Smooth muscle cell (in vitro differentiated cells): ENCODE results near the gene PICALM. TPM values are rescaled to one million over a fixed set of nuclear protein-coding genes. Genes with fewer than 3 reads are reported as not detected.

Source experiments
- DNase-seq: peaks from one replicate; lab custom pipeline; 2025; ENCODE audit not compliant: unreplicated experiment; lab: John Stamatoyannopoulos, UW
- H2AFZ ChIP-seq: fragments of 200-600 bp; sonication (generic); 2 replicates; pipeline ENCODE4 v1.6.0; 2016; ENCODE audit warnings: antibody characterized with exemption, low read depth, mild to moderate bottlenecking
- H3F3A ChIP-seq: fragments of 200-600 bp; sonication (generic); 2 replicates; pipeline ENCODE4 v1.6.0; 2017; ENCODE audit warnings: antibody characterized with exemption, low read depth
- H3K27ac ChIP-seq: fragments of 200-600 bp; sonication (generic); 2 replicates; pipeline ENCODE4 v1.5.1; 2016; ENCODE audit warnings: low read depth, mild to moderate bottlenecking
- H3K27me3 ChIP-seq: fragments of 200-600 bp; sonication (generic); 2 replicates; pipeline ENCODE4 v1.6.1; 2016; ENCODE audit warnings: low read depth, mild to moderate bottlenecking
- H3K36me3 ChIP-seq: fragments of 200-600 bp; sonication (generic); 2 replicates; pipeline ENCODE4 v1.5.1; 2016; ENCODE audit warnings: low read depth
- H3K4me1 ChIP-seq: fragments of 200-600 bp; sonication (generic); 2 replicates; pipeline ENCODE4 v1.5.1; 2016; ENCODE audit warnings: low read depth
- H3K4me2 ChIP-seq: fragments of 200-600 bp; sonication (generic); 2 replicates; pipeline ENCODE4 v1.6.0; 2016; ENCODE audit warnings: mild to moderate bottlenecking
- H3K4me3 ChIP-seq: fragments of 200-600 bp; sonication (generic); 2 replicates; pipeline ENCODE4 v1.5.1; 2016; ENCODE audit warnings: mild to moderate bottlenecking
- H3K79me2 ChIP-seq: fragments of 200-600 bp; sonication (generic); 2 replicates; pipeline ENCODE4 v1.6.0; 2016; ENCODE audit warnings: low read depth, mild to moderate bottlenecking
- H3K9ac ChIP-seq: fragments of 200-600 bp; sonication (generic); 2 replicates; pipeline ENCODE4 v1.6.0; 2016; ENCODE audit warnings: low read depth
- H3K9me3 ChIP-seq: fragments of 200-600 bp; sonication (generic); replicated peaks from 2 replicates; pipeline ENCODE4 v1.5.1; 2016; ENCODE audit warnings: low read depth
- H4K20me1 ChIP-seq: fragments of 200-600 bp; sonication (generic); 2 replicates; pipeline ENCODE4 v1.6.0; 2016; ENCODE audit warnings: low read depth
- WGBS: methylation state at CpG from one replicate; pipeline ENCODE4 v1.1.7; 2016; ENCODE audit warnings: low lambda C conversion rate; 5-methylcytosine and 5-hydroxymethylcytosine counted together
- polyA plus RNA-seq: library from polyadenylated mRNA; unstranded; fragments of >200 nt; fragmentation: Nextera tagmentation; extraction: Ambion mirVana; gene quantifications from 2 replicates; pipeline ENCODE4 v1.2.1, GENCODE V29; 2016
- total RNA-seq: library from RNA; depleted of rRNA; stranded (reverse); fragments of >200 nt; gene quantifications from 2 replicates; pipeline ENCODE4 v1.2.3, GENCODE V29; 2014
- TF ChIP-seq, protein P1 (sequence below): fragments of 200-600 bp; sonication (generic); IDR thresholded peaks from 2 replicates; pipeline ENCODE4 v1.5.1; 2017; ENCODE audit warnings: borderline replicate concordance, mild to moderate bottlenecking, antibody characterized with exemption; ENCODE audit not compliant: insufficient read depth, poor library complexity, severe bottlenecking

Gene PICALM
- total and polyA plus RNA-seq, 2 experiments from 2014 or later: 72.9 to 420 TPM

- WGBS: 97% methylated on average over 3 of the region's 3 CpGs
- Histone ChIP-seq H3K4me1 (no peaks in the 10 kb centered on the region), H3K9me3 (no peaks in the 10 kb centered on the region), H3K9ac (no peak overlapping the region), H2AFZ (no peak overlapping the region), H3K27me3 (no peaks in the 10 kb centered on the region), H3K27ac (peak overlapping the region; percentile 14), H3K4me3 (no peak overlapping the region), H3F3A (no peaks in the 10 kb centered on the region), H3K79me2 (peaks cover 37% of the 10 kb centered on the region), H3K36me3 (peaks cover 30% of the 10 kb centered on the region), H3K4me2 (no peak overlapping the region), H4K20me1 (peaks cover 94% of the 10 kb centered on the region)
- TF ChIP-seq, protein P1, sequence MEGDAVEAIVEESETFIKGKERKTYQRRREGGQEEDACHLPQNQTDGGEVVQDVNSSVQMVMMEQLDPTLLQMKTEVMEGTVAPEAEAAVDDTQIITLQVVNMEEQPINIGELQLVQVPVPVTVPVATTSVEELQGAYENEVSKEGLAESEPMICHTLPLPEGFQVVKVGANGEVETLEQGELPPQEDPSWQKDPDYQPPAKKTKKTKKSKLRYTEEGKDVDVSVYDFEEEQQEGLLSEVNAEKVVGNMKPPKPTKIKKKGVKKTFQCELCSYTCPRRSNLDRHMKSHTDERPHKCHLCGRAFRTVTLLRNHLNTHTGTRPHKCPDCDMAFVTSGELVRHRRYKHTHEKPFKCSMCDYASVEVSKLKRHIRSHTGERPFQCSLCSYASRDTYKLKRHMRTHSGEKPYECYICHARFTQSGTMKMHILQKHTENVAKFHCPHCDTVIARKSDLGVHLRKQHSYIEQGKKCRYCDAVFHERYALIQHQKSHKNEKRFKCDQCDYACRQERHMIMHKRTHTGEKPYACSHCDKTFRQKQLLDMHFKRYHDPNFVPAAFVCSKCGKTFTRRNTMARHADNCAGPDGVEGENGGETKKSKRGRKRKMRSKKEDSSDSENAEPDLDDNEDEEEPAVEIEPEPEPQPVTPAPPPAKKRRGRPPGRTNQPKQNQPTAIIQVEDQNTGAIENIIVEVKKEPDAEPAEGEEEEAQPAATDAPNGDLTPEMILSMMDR: no peak
- DNase-seq: no peak
These were observed 66.5 kb downstream of the PICALM start for GRCh38 chr11:86002431-86002830.

- Histone ChIP-seq H3K27me3 (no peaks in the 10 kb centered on the region), H3K4me3 (no peak overlapping the region), H3K4me2 (no peak overlapping the region), H3F3A (peaks cover 23% of the 10 kb centered on the region), H3K9me3 (no peaks in the 10 kb centered on the region), H4K20me1 (peaks cover 96% of the 10 kb centered on the region), H3K79me2 (peaks cover 89% of the 10 kb centered on the region), H3K4me1 (no peaks in the 10 kb centered on the region), H2AFZ (no peak overlapping the region), H3K9ac (no peak overlapping the region), H3K36me3 (peaks cover 52% of the 10 kb centered on the region), H3K27ac (peak overlapping the region; percentile 54)
- TF ChIP-seq, protein P1: no peak
- WGBS: 93% methylated on average over 2 of the region's 2 CpGs
- DNase-seq: no peak
These were observed 77.4 kb downstream of the PICALM start for GRCh38 chr11:85991508-85991907.

- Histone ChIP-seq H3K4me1 (no peaks in the 10 kb centered on the region), H3F3A (peaks cover 22% of the 10 kb centered on the region), H3K36me3 (peaks cover 43% of the 10 kb centered on the region), H3K27me3 (no peaks in the 10 kb centered on the region), H3K9me3 (no peaks in the 10 kb centered on the region), H2AFZ (no peak overlapping the region), H4K20me1 (peaks cover 95% of the 10 kb centered on the region), H3K9ac (no peak overlapping the region), H3K4me2 (no peak overlapping the region), H3K27ac (peak overlapping the region; percentile 40), H3K79me2 (peaks cover 88% of the 10 kb centered on the region), H3K4me3 (no peak overlapping the region)
- WGBS: 80% methylated on average over 2 of the region's 2 CpGs
- TF ChIP-seq, protein P1: no peak
- DNase-seq: no peak
These were observed 79.1 kb downstream of the PICALM start for GRCh38 chr11:85989746-85990145.

GRCh38 chr11:85988780-85989179, 80.1 kb downstream of the PICALM start:
- peaks cover 33% of the 10 kb centered on the region for H3K36me3 ChIP-seq
- no peak overlapping the region for H3K9ac ChIP-seq
- H3K4me3 ChIP-seq: no peak overlapping the region
- H3K79me2 ChIP-seq: peaks cover 90% of the 10 kb centered on the region
- H3K4me1 ChIP-seq: no peaks in the 10 kb centered on the region
- WGBS: 76% methylated on average over 3 of the region's 3 CpGs
- TF ChIP-seq, protein P1: no peak
- peak overlapping the region; percentile 40 for H3K27ac ChIP-seq
- no peak for DNase-seq
- H3F3A ChIP-seq: peaks cover 22% of the 10 kb centered on the region
- H2AFZ ChIP-seq: no peak overlapping the region
- peaks cover 96% of the 10 kb centered on the region for H4K20me1 ChIP-seq
- H3K4me2 ChIP-seq: no peak overlapping the region
- H3K27me3 ChIP-seq: no peaks in the 10 kb centered on the region
- H3K9me3 ChIP-seq: no peaks in the 10 kb centered on the region
